Natural killer cell (primary cell): ENCODE measurements around the gene KAZN. TPM values are rescaled to one million over a fixed set of nuclear protein-coding genes. Genes with fewer than 3 reads are reported as not detected.

Experiments used
- ATAC-seq, 3 donors: fragments of 150-1000 bp in 2 of 3; fragments of 200-7000 bp in 1 of 3; cut with Tn5 transposase; 1 replicate in 1 of 3; 2 replicates in 2 of 3; pipeline ENCODE4 v1.10.0; 2021; ENCODE audit warnings: mild to moderate bottlenecking in 2 of 3, moderate library complexity in 2 of 3
- DNase-seq, 2 donors: peaks; one replicate each; pipeline versions ENCODE4 v3.0.0 to v3.0.0-alpha.2; 2013 to 2021; ENCODE audit warnings: mixed read lengths in 1 of 2
- H3K27ac ChIP-seq: one replicate; pipeline ENCODE4 v1.5.1; 2013; ENCODE audit warnings: mild to moderate bottlenecking, low read length
- H3K27me3 ChIP-seq: one replicate; pipeline ENCODE4 v1.6.1; 2013; ENCODE audit warnings: low read length; ENCODE audit not compliant: control insufficient read depth, insufficient read depth
- H3K36me3 ChIP-seq: one replicate; pipeline ENCODE4 v1.6.1; 2013; ENCODE audit warnings: low read length; ENCODE audit not compliant: control insufficient read depth, insufficient read depth
- H3K4me1 ChIP-seq: one replicate; pipeline ENCODE4 v1.6.1; 2013; ENCODE audit warnings: low read length; ENCODE audit not compliant: control insufficient read depth, insufficient read depth
- H3K4me3 ChIP-seq: one replicate; pipeline ENCODE4 v1.5.1; 2013; ENCODE audit warnings: low read length
- H3K9me3 ChIP-seq: one replicate; pipeline ENCODE4 v1.6.1; 2013; ENCODE audit warnings: low read length; ENCODE audit not compliant: control insufficient read depth, insufficient read depth
- H3K27ac Mint-ChIP-seq, 2 donors: one replicate each; pipeline ENCODE4 v1.8.0; 2022; ENCODE audit warnings: mild to moderate bottlenecking in 2 of 2, mixed read lengths in 2 of 2, moderate library complexity in 1 of 2
- H3K27me3 Mint-ChIP-seq, 2 donors: one replicate each; pipeline ENCODE4 v1.8.0; 2022; ENCODE audit warnings: low read depth in 2 of 2, mixed read lengths in 2 of 2
- H3K36me3 Mint-ChIP-seq: one replicate; pipeline ENCODE4 v1.8.0; 2022; ENCODE audit warnings: mixed read lengths
- H3K4me1 Mint-ChIP-seq, 2 donors: one replicate each; pipeline ENCODE4 v1.8.0; 2022; ENCODE audit warnings: mixed read lengths in 2 of 2
- H3K4me3 Mint-ChIP-seq: one replicate; pipeline ENCODE4 v1.8.0; 2022; ENCODE audit warnings: mild to moderate bottlenecking, moderate library complexity, mixed read lengths
- H3K9me3 Mint-ChIP-seq, 2 donors: one replicate each; pipeline ENCODE4 v1.8.0; 2022; ENCODE audit warnings: mixed read lengths in 2 of 2
- WGBS: methylation state at CpG from one replicate; pipeline ENCODE4 v1.1.7; 2013; ENCODE audit warnings: missing lambda C conversion rate; ENCODE audit not compliant: insufficient coverage; 5-methylcytosine and 5-hydroxymethylcytosine counted together
- intact Hi-C: fragments of 100-400 bp; cut with micrococcal nuclease; formaldehyde crosslinking; loops from one replicate; pipeline ENCODE4 v1.14.2; 2022
- total RNA-seq, 4 donors: library from RNA; stranded (reverse); fragments of 120-200 nt in 1 of 4; gene quantifications; one replicate each; pipeline versions ENCODE4 v1.2.3 to v1.2.4, GENCODE V29; 2013 to 2022
- TF ChIP-seq, protein P1 (sequence below): fragments of 200-600 bp; IDR thresholded peaks from one replicate; pipeline ENCODE4 v1.8.0; 2022; ENCODE audit warnings: antibody characterized with exemption

Gene KAZN
- total RNA-seq, 3 donors from 2014 or later (not counting 1 experiment from before 2014, with no cell fraction given), result 1.2 to 2.0 (median 1.7) TPM

DNA sequence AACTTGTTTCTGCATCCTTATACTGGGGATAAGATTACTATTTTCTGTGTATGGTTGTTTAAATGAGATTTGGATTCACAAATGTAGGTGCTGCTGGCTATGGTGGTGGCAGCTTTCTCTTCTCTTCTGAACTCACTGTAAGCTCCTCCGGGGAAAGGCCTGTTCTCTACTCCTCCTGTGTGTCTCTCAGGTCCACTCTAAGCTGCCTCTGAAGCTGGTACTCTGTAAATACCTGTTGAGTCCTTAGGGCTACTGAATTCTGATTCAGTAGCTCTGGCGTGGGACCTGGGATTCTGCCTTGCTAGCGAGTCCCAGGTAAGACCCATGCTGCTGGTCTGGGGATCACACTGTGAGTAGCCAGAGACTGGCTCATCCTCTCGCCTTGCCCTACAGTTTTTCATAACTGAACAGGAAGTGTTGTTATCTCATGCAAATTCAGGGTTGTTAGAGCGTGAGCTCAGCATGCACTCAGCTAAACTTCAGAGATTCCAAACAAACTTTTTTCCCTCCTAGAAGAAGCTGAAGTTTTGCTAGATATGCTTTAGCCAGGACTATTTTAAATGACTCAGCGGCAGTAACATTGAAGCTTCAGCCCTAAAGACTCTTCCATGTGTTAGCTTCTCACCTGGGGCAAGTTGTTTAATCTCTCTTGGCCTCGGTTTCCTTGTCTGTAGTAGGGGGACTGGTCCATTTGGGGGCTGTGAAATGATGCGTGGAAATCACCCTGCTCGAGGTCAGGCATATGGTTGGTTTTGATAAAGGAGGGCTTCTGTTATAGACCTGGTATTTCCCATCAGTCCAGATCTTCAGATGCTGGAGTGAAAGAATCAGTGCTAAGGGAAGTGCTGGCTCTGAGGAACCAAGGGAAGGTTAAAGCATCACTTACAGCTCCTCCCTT is 283.5 kb downstream of the KAZN start:
- DNase-seq (no peak), ATAC-seq (no peak)
- WGBS, result 74% methylated on average over 9 of the region's 9 CpGs
- TF ChIP-seq, protein P1, sequence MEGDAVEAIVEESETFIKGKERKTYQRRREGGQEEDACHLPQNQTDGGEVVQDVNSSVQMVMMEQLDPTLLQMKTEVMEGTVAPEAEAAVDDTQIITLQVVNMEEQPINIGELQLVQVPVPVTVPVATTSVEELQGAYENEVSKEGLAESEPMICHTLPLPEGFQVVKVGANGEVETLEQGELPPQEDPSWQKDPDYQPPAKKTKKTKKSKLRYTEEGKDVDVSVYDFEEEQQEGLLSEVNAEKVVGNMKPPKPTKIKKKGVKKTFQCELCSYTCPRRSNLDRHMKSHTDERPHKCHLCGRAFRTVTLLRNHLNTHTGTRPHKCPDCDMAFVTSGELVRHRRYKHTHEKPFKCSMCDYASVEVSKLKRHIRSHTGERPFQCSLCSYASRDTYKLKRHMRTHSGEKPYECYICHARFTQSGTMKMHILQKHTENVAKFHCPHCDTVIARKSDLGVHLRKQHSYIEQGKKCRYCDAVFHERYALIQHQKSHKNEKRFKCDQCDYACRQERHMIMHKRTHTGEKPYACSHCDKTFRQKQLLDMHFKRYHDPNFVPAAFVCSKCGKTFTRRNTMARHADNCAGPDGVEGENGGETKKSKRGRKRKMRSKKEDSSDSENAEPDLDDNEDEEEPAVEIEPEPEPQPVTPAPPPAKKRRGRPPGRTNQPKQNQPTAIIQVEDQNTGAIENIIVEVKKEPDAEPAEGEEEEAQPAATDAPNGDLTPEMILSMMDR, result no peak
- Mint-ChIP-seq H3K27ac (no peak overlapping the region), H3K4me1 (no peaks in the 10 kb centered on the region), H3K9me3 (no peaks in the 10 kb centered on the region), H3K27me3 (peaks cover 10 to 14% of the 10 kb centered on the region in 2 donors), H3K4me3 (no peak overlapping the region), H3K36me3 (no peaks in the 10 kb centered on the region)
- intact Hi-C loops, result no loop called here
- Histone ChIP-seq H3K4me1 (no peaks in the 10 kb centered on the region), H3K9me3 (no peaks in the 10 kb centered on the region), H3K27ac (no peak overlapping the region), H3K4me3 (no peak overlapping the region), H3K36me3 (no peaks in the 10 kb centered on the region), H3K27me3 (no peaks in the 10 kb centered on the region)

DNA sequence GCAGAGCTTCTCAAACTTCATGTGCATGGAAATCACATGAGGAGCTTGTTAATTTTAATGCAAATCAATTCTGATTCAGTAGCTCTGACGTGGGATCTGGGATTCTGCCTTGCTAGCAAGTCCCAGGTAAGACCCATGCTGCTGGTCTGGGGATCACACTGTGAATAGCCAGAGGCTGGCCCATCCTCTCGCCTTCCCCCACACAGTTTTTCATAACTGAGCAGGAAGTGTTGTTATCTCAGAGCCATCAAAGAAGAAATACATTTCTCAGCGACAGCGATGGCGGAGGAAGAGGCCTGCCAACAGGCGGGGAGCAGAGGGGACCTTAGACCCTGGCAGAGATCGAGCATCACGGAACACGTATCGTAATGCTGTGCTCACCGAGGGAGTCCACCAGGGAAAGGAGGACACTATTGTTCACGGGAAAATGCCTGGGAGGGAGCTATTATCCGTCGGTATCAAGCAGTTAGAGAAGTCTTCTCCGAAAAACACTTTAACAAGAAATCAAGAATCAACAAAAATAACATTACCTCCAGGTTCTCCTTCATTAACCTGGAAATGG is 286.2 kb downstream of the KAZN start:
- H3K27ac Mint-ChIP-seq, result no peak overlapping the region
- no peak overlapping the region for H3K27ac ChIP-seq
- 59% methylated on average over 15 of the region's 15 CpGs for WGBS
- no peaks in the 10 kb centered on the region for H3K9me3 ChIP-seq
- no peaks in the 10 kb centered on the region for H3K36me3 Mint-ChIP-seq
- ATAC-seq, result no peak
- no peaks in the 10 kb centered on the region for H3K36me3 ChIP-seq
- H3K4me1 Mint-ChIP-seq, result no peaks in the 10 kb centered on the region
- no peak overlapping the region for H3K4me3 ChIP-seq
- TF ChIP-seq, protein P1, result no peak
- H3K4me1 ChIP-seq, result no peaks in the 10 kb centered on the region
- DNase-seq, result no peak
- peaks cover 10 to 14% of the 10 kb centered on the region in 2 donors for H3K27me3 Mint-ChIP-seq
- no peaks in the 10 kb centered on the region for H3K27me3 ChIP-seq
- H3K4me3 Mint-ChIP-seq, result no peak overlapping the region
- intact Hi-C loops, result no loop called here
- H3K9me3 Mint-ChIP-seq, result no peaks in the 10 kb centered on the region

DNA sequence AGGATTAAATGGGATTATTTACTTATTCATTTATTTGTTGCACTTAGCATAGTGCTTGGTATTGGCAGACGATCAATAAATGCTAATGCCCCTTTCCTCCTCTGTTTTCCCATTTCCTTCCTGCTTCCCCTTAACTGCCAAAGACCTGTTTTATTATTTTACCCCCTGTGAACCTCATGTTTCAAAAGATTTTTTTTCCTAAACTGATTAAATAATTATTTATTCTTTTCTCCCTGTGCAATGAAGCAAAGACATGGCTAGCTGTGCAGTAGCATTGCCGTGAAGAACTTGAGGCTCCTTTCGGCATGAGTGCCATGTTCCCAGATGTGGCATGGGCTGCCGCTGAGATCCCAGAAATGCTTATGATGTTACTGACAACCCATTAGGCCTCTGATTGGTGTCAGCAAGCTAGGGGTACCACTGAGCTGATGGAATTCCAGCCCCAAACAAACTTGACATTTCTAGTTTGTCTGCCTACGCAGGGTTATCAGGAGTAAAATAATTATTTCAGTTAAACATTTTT is 288.6 kb downstream of the KAZN start:
- TF ChIP-seq, protein P1, result no peak
- no peaks in the 10 kb centered on the region for H3K9me3 ChIP-seq
- intact Hi-C loops, result no loop called here
- no peak overlapping the region for H3K27ac ChIP-seq
- no peaks in the 10 kb centered on the region for H3K36me3 ChIP-seq
- 95% methylated on average over 4 of the region's 5 CpGs for WGBS
- H3K27ac Mint-ChIP-seq, result no peak overlapping the region
- H3K4me1 ChIP-seq, result no peaks in the 10 kb centered on the region
- H3K4me3 Mint-ChIP-seq, result no peak overlapping the region
- DNase-seq, result no peak
- no peaks in the 10 kb centered on the region for H3K36me3 Mint-ChIP-seq
- H3K27me3 ChIP-seq, result no peaks in the 10 kb centered on the region
- no peak for ATAC-seq
- peaks cover 9 to 10% of the 10 kb centered on the region in 2 donors for H3K27me3 Mint-ChIP-seq
- H3K4me1 Mint-ChIP-seq, result no peaks in the 10 kb centered on the region
- no peaks in the 10 kb centered on the region for H3K9me3 Mint-ChIP-seq
- no peak overlapping the region for H3K4me3 ChIP-seq
